Right atrium auricular region (tissue), 2 donors: ENCODE results near the gene DLG5. TPM values are rescaled to one million over a fixed set of nuclear protein-coding genes. Genes with fewer than 3 reads are reported as not detected.

ENCODE experiments used
- DNase-seq: peaks from one replicate; pipeline ENCODE4 v3.0.0-alpha.2; 2019; ENCODE audit warnings: low spot score
- H3K27ac ChIP-seq, 2 donors: fragments of 200-600 bp; sonication (generic); 1 replicate in 1 of 2; 2 replicates in 1 of 2; pipeline ENCODE4 v1.5.1; 2016 to 2019
- H3K27me3 ChIP-seq, 2 donors: fragments of 200-600 bp; sonication (generic); one replicate each; pipeline versions ENCODE4 v1.5.1 to v1.6.0; 2017 to 2019
- H3K36me3 ChIP-seq: fragments of 200-600 bp; sonication (generic); one replicate; pipeline ENCODE4 v1.5.1; 2016
- H3K4me1 ChIP-seq, 2 donors: fragments of 200-600 bp; sonication (generic); one replicate each; pipeline versions ENCODE4 v1.5.1 to v1.6.0; 2017 to 2019
- H3K4me3 ChIP-seq, 2 donors: fragments of 200-600 bp; sonication (generic); 1 replicate in 1 of 2; 2 replicates in 1 of 2; pipeline ENCODE4 v1.5.1; 2017 to 2019; ENCODE audit warnings: mild to moderate bottlenecking in 1 of 2, moderate library complexity in 1 of 2
- H3K9me3 ChIP-seq, 2 donors: fragments of 200-600 bp; sonication (generic); one replicate each; pipeline ENCODE4 v1.5.1; 2019
- CTCF ChIP-seq, 2 donors: fragments of 200-600 bp; sonication (generic); IDR thresholded peaks; one replicate each; pipeline ENCODE4 v1.5.1; 2019; ENCODE audit warnings: antibody characterized with exemption in 2 of 2
- total RNA-seq, 2 donors: library from RNA; depleted of rRNA; stranded (reverse); fragments of >200 nt; gene quantifications; one replicate each; pipeline ENCODE4 v1.1.0, GENCODE V29; 2016

DLG5 gene
- total RNA-seq, 2 donors from 2014 or later, result 10.5 to 20.4 TPM

GRCh38 chr10:77965294-77965693 is 38.7 kb upstream of the DLG5 start:
- H3K27me3 ChIP-seq, result no peaks in the 10 kb centered on the region
- TF ChIP-seq CTCF (IDR thresholded peaks at IDR 0.05), result no peak
- H3K36me3 ChIP-seq, result no peaks in the 10 kb centered on the region
- no peaks in the 10 kb centered on the region for H3K9me3 ChIP-seq
- H3K4me3 ChIP-seq, result no peak overlapping the region
- no peaks in the 10 kb centered on the region for H3K4me1 ChIP-seq
- H3K27ac ChIP-seq, result no peak overlapping the region
- DNase-seq, result no peak

GRCh38 chr10:77964811-77965210 is 38.3 kb upstream of the DLG5 start:
- no peak for TF ChIP-seq CTCF (IDR thresholded peaks at IDR 0.05)
- Histone ChIP-seq H3K27ac (no peak overlapping the region), H3K36me3 (no peaks in the 10 kb centered on the region), H3K4me1 (no peaks in the 10 kb centered on the region), H3K4me3 (no peak overlapping the region), H3K27me3 (no peaks in the 10 kb centered on the region), H3K9me3 (no peaks in the 10 kb centered on the region)
- no peak for DNase-seq

- H3K27me3 ChIP-seq, result no peaks in the 10 kb centered on the region
- no peak overlapping the region for H3K4me3 ChIP-seq
- H3K4me1 ChIP-seq, result no peaks in the 10 kb centered on the region
- no peak overlapping the region for H3K27ac ChIP-seq
- H3K36me3 ChIP-seq, result no peaks in the 10 kb centered on the region
- no peak for DNase-seq
- TF ChIP-seq CTCF (IDR thresholded peaks at IDR 0.05), result no peak
- no peaks in the 10 kb centered on the region for H3K9me3 ChIP-seq
Observed at GRCh38 chr10:77963901-77964300, 37.3 kb upstream of the DLG5 start.

- H3K27me3 ChIP-seq, result no peaks in the 10 kb centered on the region
- no peak overlapping the region for H3K27ac ChIP-seq
- no peaks in the 10 kb centered on the region for H3K36me3 ChIP-seq
- DNase-seq, result no peak
- H3K4me1 ChIP-seq, result no peaks in the 10 kb centered on the region
- no peak for TF ChIP-seq CTCF (IDR thresholded peaks at IDR 0.05)
- H3K4me3 ChIP-seq, result no peak overlapping the region
- H3K9me3 ChIP-seq, result no peaks in the 10 kb centered on the region
Observed at GRCh38 chr10:77962350-77963146, 36.0 kb upstream of the DLG5 start.

GRCh38 chr10:77961668-77962067 is 35.1 kb upstream of the DLG5 start:
- no peaks in the 10 kb centered on the region for H3K4me1 ChIP-seq
- no peaks in the 10 kb centered on the region for H3K36me3 ChIP-seq
- TF ChIP-seq CTCF (IDR thresholded peaks at IDR 0.05), result no peak
- no peak overlapping the region for H3K4me3 ChIP-seq
- no peaks in the 10 kb centered on the region for H3K27me3 ChIP-seq
- no peak overlapping the region for H3K27ac ChIP-seq
- no peak for DNase-seq
- no peaks in the 10 kb centered on the region for H3K9me3 ChIP-seq
